ENCODE data around the gene TBX10. TPM values are rescaled to one million over a fixed set of nuclear protein-coding genes. Genes with fewer than 3 reads are reported as not detected.

Gene TBX10
- polyA plus RNA-seq, 1 donor (not counting 4 experiments of a cell fraction or from before 2014, with no cell fraction given), result not detected

GRCh38 chr11:67647471-67647870, 7.9 kb upstream of the TBX10 start:
- Histone ChIP-seq H4K20me1 (ENCODE audit: control insufficient read depth, extremely low read depth, insufficient read depth, low read length) (no peaks in the 10 kb centered on the region), H3K27ac (ENCODE audit: control insufficient read depth, insufficient read depth, low read length) (no peak overlapping the region), H3K4me1 (ENCODE audit: control insufficient read depth, extremely low read depth, insufficient read depth, low read length) (peaks cover 4% of the 10 kb centered on the region), H3K9ac (ENCODE audit: control insufficient read depth, extremely low read depth, insufficient read depth, low read length) (no peak overlapping the region), H3K27me3 (ENCODE audit: control insufficient read depth, extremely low read depth, insufficient read depth, low read length) (no peaks in the 10 kb centered on the region), H3K4me2 (ENCODE audit: control insufficient read depth, extremely low read depth, insufficient read depth, low read depth, low read length) (no peak overlapping the region), H3K36me3 (ENCODE audit: control insufficient read depth in 2 of 2, extremely low read depth in 1 of 2, insufficient read depth in 2 of 2, low read length in 2 of 2) (no peaks in the 10 kb centered on the region), H3K9me3 (ENCODE audit: control insufficient read depth, low read depth, low read length) (no peaks in the 10 kb centered on the region), H3K9me1 (ENCODE audit: control insufficient read depth, extremely low read depth, insufficient read depth, low read length) (no peaks in the 10 kb centered on the region), H3K79me2 (ENCODE audit: control insufficient read depth, insufficient read depth, low read length) (no peaks in the 10 kb centered on the region), H3K4me3 (ENCODE audit: control insufficient read depth in 2 of 3, extremely low read depth in 1 of 3, insufficient read depth in 2 of 3, low read depth in 1 of 3, low read length in 3 of 3) (no peak overlapping the region), H2AFZ (ENCODE audit: control insufficient read depth, low read length) (no peak overlapping the region)
- dilution Hi-C loops (cut with MboI; ENCODE audit: extremely low pct_ligation_motif_present, low sequenced_read_pairs), result no loop called here
- FAIRE-seq (no peak), DNase-seq (ENCODE audit: low read depth, low spot score) (no peak)
- no peak for TF ChIP-seq EZH2 (IDR thresholded peaks at IDR 0.05; ENCODE audit: low read length)
- TF ChIP-seq CTCF (optimal IDR thresholded peaks at IDR 0.05 in 1 of 3, IDR thresholded peaks at IDR 0.05 in 1 of 3, conservative IDR thresholded peaks at IDR 0.05 in 1 of 3; ENCODE audit: extremely low read depth in 1 of 3, insufficient read depth in 2 of 3, low read length in 3 of 3), result no peak

- Histone ChIP-seq H4K20me1 (ENCODE audit: control insufficient read depth, extremely low read depth, insufficient read depth, low read length) (no peaks in the 10 kb centered on the region), H3K9ac (ENCODE audit: control insufficient read depth, extremely low read depth, insufficient read depth, low read length) (no peak overlapping the region), H3K9me1 (ENCODE audit: control insufficient read depth, extremely low read depth, insufficient read depth, low read length) (no peaks in the 10 kb centered on the region), H3K27ac (ENCODE audit: control insufficient read depth, insufficient read depth, low read length) (no peak overlapping the region), H3K27me3 (ENCODE audit: control insufficient read depth, extremely low read depth, insufficient read depth, low read length) (no peaks in the 10 kb centered on the region), H2AFZ (ENCODE audit: control insufficient read depth, low read length) (no peak overlapping the region), H3K4me2 (ENCODE audit: control insufficient read depth, extremely low read depth, insufficient read depth, low read depth, low read length) (no peak overlapping the region), H3K9me3 (ENCODE audit: control insufficient read depth, low read depth, low read length) (no peaks in the 10 kb centered on the region), H3K79me2 (ENCODE audit: control insufficient read depth, insufficient read depth, low read length) (no peaks in the 10 kb centered on the region), H3K36me3 (ENCODE audit: control insufficient read depth in 2 of 2, extremely low read depth in 1 of 2, insufficient read depth in 2 of 2, low read length in 2 of 2) (no peaks in the 10 kb centered on the region), H3K4me3 (ENCODE audit: control insufficient read depth in 2 of 3, extremely low read depth in 1 of 3, insufficient read depth in 2 of 3, low read depth in 1 of 3, low read length in 3 of 3) (no peak overlapping the region), H3K4me1 (ENCODE audit: control insufficient read depth, extremely low read depth, insufficient read depth, low read length) (no peaks in the 10 kb centered on the region)
- DNase-seq (ENCODE audit: low read depth, low spot score) (no peak), FAIRE-seq (no peak)
- no peak for TF ChIP-seq CTCF (optimal IDR thresholded peaks at IDR 0.05 in 1 of 3, IDR thresholded peaks at IDR 0.05 in 1 of 3, conservative IDR thresholded peaks at IDR 0.05 in 1 of 3; ENCODE audit: extremely low read depth in 1 of 3, insufficient read depth in 2 of 3, low read length in 3 of 3)
- TF ChIP-seq EZH2 (IDR thresholded peaks at IDR 0.05; ENCODE audit: low read length), result no peak
- dilution Hi-C loops (cut with MboI; ENCODE audit: extremely low pct_ligation_motif_present, low sequenced_read_pairs), result no loop called here
Measured at GRCh38 chr11:67646535-67647336, 7.2 kb upstream of the TBX10 start.

Data from keratinocyte (primary cell).